Neural cell (in vitro differentiated cells): Measurements from ENCODE around the gene SNCA. TPM values are rescaled to one million over a fixed set of nuclear protein-coding genes. Genes with fewer than 3 reads are reported as not detected.

Experiments used
- H2AFZ ChIP-seq: fragments of 200-600, 300-800 bp; sonication (generic), shearing (Covaris generic); 2 replicates; pipeline ENCODE4 v1.6.0; 2014; ENCODE audit warnings: low read depth, mild to moderate bottlenecking, antibody characterized with exemption, low read length, moderate library complexity
- H3F3A ChIP-seq: fragments of 200-600 bp; shearing (Covaris generic); 2 replicates; pipeline ENCODE4 v1.6.1; 2016; ENCODE audit warnings: mild to moderate bottlenecking, moderate library complexity, mixed read lengths, antibody characterized with exemption, low read length; ENCODE audit not compliant: insufficient read depth, poor library complexity, severe bottlenecking
- H3K27ac ChIP-seq: fragments of 200-600, 300-800 bp; sonication (generic), shearing (Covaris generic); 2 replicates; pipeline ENCODE4 v1.5.1; 2014; ENCODE audit warnings: mild to moderate bottlenecking, low read length, moderate library complexity
- H3K27me3 ChIP-seq: fragments of 300-800, 200-600 bp; sonication (generic), shearing (Covaris generic); 2 replicates; pipeline ENCODE4 v1.6.0; 2014; ENCODE audit warnings: mild to moderate bottlenecking, low read depth, low read length, moderate library complexity; ENCODE audit not compliant: insufficient read depth
- H3K36me3 ChIP-seq: fragments of 300-800, 200-600 bp; sonication (generic), shearing (Covaris generic); 2 replicates; pipeline ENCODE4 v1.5.1; 2014; ENCODE audit warnings: mild to moderate bottlenecking, antibody characterized with exemption, low read length, moderate library complexity; ENCODE audit not compliant: insufficient read depth
- H3K4me2 ChIP-seq: fragments of 300-800, 200-600 bp; sonication (generic), shearing (Covaris generic); 2 replicates; pipeline ENCODE4 v1.6.0; 2014; ENCODE audit warnings: mild to moderate bottlenecking, low read length
- H3K4me3 ChIP-seq: fragments of 300-800, 200-600 bp; sonication (generic), shearing (Covaris generic); 2 replicates; pipeline ENCODE4 v1.5.1; 2014; ENCODE audit warnings: mild to moderate bottlenecking, low read length, moderate library complexity
- H3K79me2 ChIP-seq: fragments of 200-600 bp; shearing (Covaris generic); replicated peaks from 2 replicates; pipeline ENCODE4 v1.6.0; 2014; ENCODE audit warnings: mild to moderate bottlenecking, low read length, moderate library complexity; ENCODE audit not compliant: insufficient read depth
- H3K9ac ChIP-seq: fragments of 300-800, 200-600 bp; sonication (generic), shearing (Covaris generic); 2 replicates; pipeline ENCODE4 v1.6.1; 2016; ENCODE audit warnings: mild to moderate bottlenecking, low read length, mixed read lengths
- H3K9me2 ChIP-seq: fragments of 200-600 bp; shearing (Covaris generic); 2 replicates; pipeline ENCODE4 v1.6.1; 2016; ENCODE audit warnings: mild to moderate bottlenecking, low read length, mixed read lengths; ENCODE audit not compliant: insufficient read depth
- H3K9me3 ChIP-seq: fragments of 200-600, 300-800 bp; sonication (generic), shearing (Covaris generic); 2 replicates; pipeline ENCODE4 v1.6.1; 2016; ENCODE audit warnings: mild to moderate bottlenecking, mixed run types, low read length, moderate library complexity, mixed read lengths
- H4K20me1 ChIP-seq: fragments of 200-600 bp; shearing (Covaris generic); 2 replicates; pipeline ENCODE4 v1.6.1; 2016; ENCODE audit warnings: mild to moderate bottlenecking, mixed run types; ENCODE audit not compliant: insufficient read depth
- CTCF ChIP-seq: fragments of 450-650 bp; IDR thresholded peaks from 2 replicates; pipeline ENCODE4 v1.5.1; 2014; ENCODE audit warnings: antibody characterized with exemption, mild to moderate bottlenecking, moderate library complexity; ENCODE audit not compliant: poor library complexity, severe bottlenecking
- EP300 ChIP-seq: fragments of 450-650 bp; conservative IDR thresholded peaks from 2 replicates; pipeline ENCODE4 v1.6.1; 2014; ENCODE audit warnings: antibody characterized with exemption, mild to moderate bottlenecking, moderate library complexity; ENCODE audit not compliant: poor library complexity, severe bottlenecking
- EZH2 ChIP-seq: fragments of 200-600, 300-800 bp; shearing (Covaris generic), sonication (generic); IDR thresholded peaks from 2 replicates; pipeline ENCODE4 v1.6.1; 2014; ENCODE audit warnings: antibody characterized with exemption, low read length, borderline replicate concordance, mild to moderate bottlenecking; ENCODE audit not compliant: insufficient read depth, poor library complexity, severe bottlenecking
- MXI1 ChIP-seq: fragments of 450-650 bp; conservative IDR thresholded peaks from 2 replicates; pipeline ENCODE4 v1.6.1; 2014; ENCODE audit warnings: antibody characterized with exemption, mild to moderate bottlenecking; ENCODE audit not compliant: poor library complexity, severe bottlenecking
- POLR2AphosphoS5 ChIP-seq: IDR thresholded peaks from 2 replicates; pipeline ENCODE4 v1.6.1; 2012
- RAD21 ChIP-seq: fragments of 450-650 bp; conservative IDR thresholded peaks from 2 replicates; pipeline ENCODE4 v1.6.1; 2014; ENCODE audit warnings: antibody characterized with exemption, mild to moderate bottlenecking, moderate library complexity
- REST ChIP-seq: IDR thresholded peaks from 2 replicates; pipeline ENCODE4 v1.6.1; 2012; ENCODE audit warnings: borderline replicate concordance
- SMC3 ChIP-seq: fragments of 450-650 bp; conservative IDR thresholded peaks from 2 replicates; pipeline ENCODE4 v1.6.1; 2014; ENCODE audit warnings: antibody characterized with exemption, mild to moderate bottlenecking, moderate library complexity; ENCODE audit not compliant: poor library complexity
- TAF1 ChIP-seq: IDR thresholded peaks from 2 replicates; pipeline ENCODE4 v1.6.1; 2012; ENCODE audit warnings: low read depth
- polyA plus RNA-seq: library from polyadenylated mRNA; depleted of rRNA; stranded (reverse); fragments of >200 nt; gene quantifications from 2 replicates; pipeline ENCODE4 v1.2.3, GENCODE V29; 2014

SNCA gene
- polyA plus RNA-seq, 1 donor from 2014 or later = 66.1 TPM

GRCh38 chr4:89685277-89685676 is 151.7 kb downstream of the SNCA start:
- H3K4me3 ChIP-seq = no peak overlapping the region
- H4K20me1 ChIP-seq = no peaks in the 10 kb centered on the region
- no peaks in the 10 kb centered on the region for H3K36me3 ChIP-seq
- no peaks in the 10 kb centered on the region for H3F3A ChIP-seq
- H3K79me2 ChIP-seq = no peaks in the 10 kb centered on the region
- no peak for TF ChIP-seq RAD21
- no peak for TF ChIP-seq SMC3
- H3K27me3 ChIP-seq = no peaks in the 10 kb centered on the region
- H3K9me2 ChIP-seq = no peaks in the 10 kb centered on the region
- no peak overlapping the region for H3K9ac ChIP-seq
- H3K4me2 ChIP-seq = no peak overlapping the region
- no peak overlapping the region for H3K27ac ChIP-seq
- no peak overlapping the region for H2AFZ ChIP-seq
- no peaks in the 10 kb centered on the region for H3K9me3 ChIP-seq

GRCh38 chr4:89684536-89684935 is 152.4 kb downstream of the SNCA start:
- Histone ChIP-seq H3K9ac (no peak overlapping the region), H3F3A (no peaks in the 10 kb centered on the region), H3K79me2 (no peaks in the 10 kb centered on the region), H3K9me3 (no peaks in the 10 kb centered on the region), H3K9me2 (no peaks in the 10 kb centered on the region), H3K27me3 (no peaks in the 10 kb centered on the region), H3K4me3 (no peak overlapping the region), H3K27ac (no peak overlapping the region), H3K4me2 (no peak overlapping the region), H4K20me1 (no peaks in the 10 kb centered on the region), H3K36me3 (no peaks in the 10 kb centered on the region), H2AFZ (no peak overlapping the region)
- no peak for TF ChIP-seq POLR2AphosphoS5
- no peak for TF ChIP-seq EP300
- TF ChIP-seq REST = no peak
- no peak for TF ChIP-seq MXI1
- no peak for TF ChIP-seq SMC3
- no peak for TF ChIP-seq TAF1
- TF ChIP-seq CTCF = no peak
- no peak for TF ChIP-seq RAD21
- no peak for TF ChIP-seq EZH2

- Histone ChIP-seq H3F3A (no peaks in the 10 kb centered on the region), H4K20me1 (no peaks in the 10 kb centered on the region), H3K4me2 (no peak overlapping the region), H3K9me3 (no peaks in the 10 kb centered on the region), H3K27ac (no peak overlapping the region), H3K79me2 (no peaks in the 10 kb centered on the region), H2AFZ (no peak overlapping the region), H3K36me3 (no peaks in the 10 kb centered on the region), H3K4me3 (no peak overlapping the region), H3K9ac (no peak overlapping the region), H3K27me3 (no peaks in the 10 kb centered on the region), H3K9me2 (no peaks in the 10 kb centered on the region)
- TF ChIP-seq CTCF = no peak
- no peak for TF ChIP-seq REST
- no peak for TF ChIP-seq EP300
- TF ChIP-seq RAD21 = no peak
- TF ChIP-seq MXI1 = no peak
- TF ChIP-seq POLR2AphosphoS5 = no peak
- no peak for TF ChIP-seq TAF1
- no peak for TF ChIP-seq SMC3
- no peak for TF ChIP-seq EZH2
These were observed 154.2 kb downstream of the SNCA start for GRCh38 chr4:89682808-89683207.
